MCF 10A (cell line): ENCODE results near the gene EFNB2. TPM values are rescaled to one million over a fixed set of nuclear protein-coding genes. Genes with fewer than 3 reads are reported as not detected.

Experiments
- BruUV-seq: library from RNA; stranded (reverse); fragments of 400-500 nt; replicated peaks from 2 replicates; lab custom pipeline; 2021; lab: Mats Ljungman, UMichigan
- CTCF ChIA-PET: fragments of 300-600 bp; sonication (Branson Sonifier 250); formaldehyde crosslinking; extraction: SDS; loops from one replicate; lab custom pipeline; 2021; ENCODE audit warnings: antibody characterized with exemption, inconsistent platforms; lab: Yijun Ruan, JAX
- POLR2A ChIA-PET: fragments of 300-600, 350-650 bp; sonication (Branson Sonifier 250); formaldehyde crosslinking; extraction: SDS; loops from one replicate; lab custom pipeline; 2020; ENCODE audit warnings: antibody characterized with exemption, inconsistent platforms; lab: Yijun Ruan, JAX
- DNase-seq: peaks from one replicate; pipeline ENCODE4 v3.0.0-alpha.2; 2018; ENCODE audit not compliant: unreplicated experiment
- H3K27ac Mint-ChIP-seq: one replicate; pipeline ENCODE4 v1.8.0; 2022; ENCODE audit warnings: mild to moderate bottlenecking, low read depth, mixed read lengths; ENCODE audit not compliant: unreplicated experiment
- H3K27me3 Mint-ChIP-seq: one replicate; pipeline ENCODE4 v1.8.0; 2022; ENCODE audit warnings: mixed read lengths; ENCODE audit not compliant: insufficient read depth, unreplicated experiment
- H3K36me3 Mint-ChIP-seq: one replicate; pipeline ENCODE4 v1.8.0; 2022; ENCODE audit warnings: mild to moderate bottlenecking, moderate library complexity, mixed read lengths; ENCODE audit not compliant: insufficient read depth, unreplicated experiment
- H3K4me1 Mint-ChIP-seq: one replicate; pipeline ENCODE4 v1.8.0; 2022; ENCODE audit warnings: mixed read lengths; ENCODE audit not compliant: insufficient read depth, unreplicated experiment
- H3K4me3 Mint-ChIP-seq: one replicate; pipeline ENCODE4 v1.8.0; 2022; ENCODE audit warnings: mild to moderate bottlenecking, moderate library complexity, mixed read lengths; ENCODE audit not compliant: unreplicated experiment
- H3K9me3 Mint-ChIP-seq: one replicate; pipeline ENCODE4 v1.8.0; 2022; ENCODE audit warnings: mixed read lengths; ENCODE audit not compliant: unreplicated experiment
- intact Hi-C: fragments of 100-400 bp; cut with micrococcal nuclease; formaldehyde crosslinking; loops from 2 replicates; pipeline ENCODE4 v1.14.1; 2022
- total RNA-seq: library from RNA; stranded (reverse); gene quantifications from 2 replicates; pipeline ENCODE4 v1.2.3, GENCODE V29; 2022
- TF ChIP-seq, protein P1 (sequence below): fragments of 200-600 bp; IDR thresholded peaks from one replicate; pipeline ENCODE4 v1.8.0; 2022; ENCODE audit warnings: antibody characterized with exemption, mild to moderate bottlenecking; ENCODE audit not compliant: unreplicated experiment

EFNB2 gene
- total RNA-seq, 1 experiment from 2014 or later = 40.4 TPM

- POLR2A ChIA-PET = no interaction called here
- no peak for DNase-seq
- Mint-ChIP-seq H3K27me3 (no peaks in the 10 kb centered on the region), H3K4me1 (peaks cover 10% of the 10 kb centered on the region), H3K9me3 (no peaks in the 10 kb centered on the region), H3K4me3 (no peak overlapping the region), H3K27ac (no peak overlapping the region), H3K36me3 (no peaks in the 10 kb centered on the region)
- TF ChIP-seq, protein P1, sequence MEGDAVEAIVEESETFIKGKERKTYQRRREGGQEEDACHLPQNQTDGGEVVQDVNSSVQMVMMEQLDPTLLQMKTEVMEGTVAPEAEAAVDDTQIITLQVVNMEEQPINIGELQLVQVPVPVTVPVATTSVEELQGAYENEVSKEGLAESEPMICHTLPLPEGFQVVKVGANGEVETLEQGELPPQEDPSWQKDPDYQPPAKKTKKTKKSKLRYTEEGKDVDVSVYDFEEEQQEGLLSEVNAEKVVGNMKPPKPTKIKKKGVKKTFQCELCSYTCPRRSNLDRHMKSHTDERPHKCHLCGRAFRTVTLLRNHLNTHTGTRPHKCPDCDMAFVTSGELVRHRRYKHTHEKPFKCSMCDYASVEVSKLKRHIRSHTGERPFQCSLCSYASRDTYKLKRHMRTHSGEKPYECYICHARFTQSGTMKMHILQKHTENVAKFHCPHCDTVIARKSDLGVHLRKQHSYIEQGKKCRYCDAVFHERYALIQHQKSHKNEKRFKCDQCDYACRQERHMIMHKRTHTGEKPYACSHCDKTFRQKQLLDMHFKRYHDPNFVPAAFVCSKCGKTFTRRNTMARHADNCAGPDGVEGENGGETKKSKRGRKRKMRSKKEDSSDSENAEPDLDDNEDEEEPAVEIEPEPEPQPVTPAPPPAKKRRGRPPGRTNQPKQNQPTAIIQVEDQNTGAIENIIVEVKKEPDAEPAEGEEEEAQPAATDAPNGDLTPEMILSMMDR = no peak
- intact Hi-C loops = no loop called here
- no TSS peak for BruUV-seq
- CTCF ChIA-PET = interaction anchor here (0.6 to 0.7 kb wide), 2 partner anchors 59 to 412 kb away, joined by 3 read pairs; no protein-coding TSS in a partner anchor
Observed at GRCh38 chr13:106475852-106476251, 59.6 kb downstream of the EFNB2 start.

DNA sequence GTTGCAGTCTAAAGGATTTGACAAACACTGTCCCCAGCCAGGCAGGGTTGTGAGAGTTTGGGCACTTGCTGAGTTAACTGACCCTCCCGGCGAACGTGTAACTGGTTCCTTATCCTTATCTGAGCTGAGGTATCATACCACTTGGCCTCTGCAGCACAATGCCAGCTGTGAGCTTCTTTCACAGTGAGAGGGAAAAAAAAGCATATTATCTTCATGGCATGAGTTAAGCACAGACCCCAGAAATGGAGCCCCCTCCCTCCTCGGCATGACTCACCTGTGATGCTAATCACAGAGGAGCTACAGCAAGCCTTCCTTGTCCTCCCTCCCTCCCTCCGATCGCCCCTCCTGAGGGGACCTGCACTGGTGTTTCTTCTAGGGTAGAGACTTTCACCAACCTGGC is 60.5 kb downstream of the EFNB2 start:
- no TSS peak for BruUV-seq
- DNase-seq = no peak
- Mint-ChIP-seq H3K27ac (peak overlapping the region; percentile 12), H3K4me3 (no peak overlapping the region), H3K36me3 (no peaks in the 10 kb centered on the region), H3K9me3 (no peaks in the 10 kb centered on the region), H3K27me3 (no peaks in the 10 kb centered on the region), H3K4me1 (peaks cover 10% of the 10 kb centered on the region)
- POLR2A ChIA-PET = no interaction called here
- TF ChIP-seq, protein P1 = no peak
- intact Hi-C loops = loop anchor here (5.0 kb wide), 1 partner anchor 393 kb away; no protein-coding TSS in a partner anchor
- CTCF ChIA-PET = interaction anchor here (0.6 kb wide), 1 partner anchor 132 kb away, joined by 3 read pairs; no protein-coding TSS in a partner anchor

GRCh38 chr13:106473154-106473553 is 62.3 kb downstream of the EFNB2 start:
- H3K9me3 Mint-ChIP-seq = no peaks in the 10 kb centered on the region
- ChIA-PET CTCF (interaction anchor here (0.5 kb wide), 1 partner anchor 243 kb away, joined by 3 read pairs; no protein-coding TSS in a partner anchor), POLR2A (interaction anchor here (0.9 to 2.3 kb wide), 4 partner anchors 17 to 125 kb away, joined by 3 to 9 read pairs (median 4); no protein-coding TSS in a partner anchor)
- no TSS peak for BruUV-seq
- no peaks in the 10 kb centered on the region for H3K36me3 Mint-ChIP-seq
- H3K4me1 Mint-ChIP-seq = peaks cover 10% of the 10 kb centered on the region
- intact Hi-C loops = loop anchor here (5.0 kb wide), 1 partner anchor 391 kb away; no protein-coding TSS in a partner anchor
- no peak for DNase-seq
- H3K4me3 Mint-ChIP-seq = no peak overlapping the region
- H3K27ac Mint-ChIP-seq = peak overlapping the region; percentile 58
- H3K27me3 Mint-ChIP-seq = no peaks in the 10 kb centered on the region
- TF ChIP-seq, protein P1 = no peak

DNA sequence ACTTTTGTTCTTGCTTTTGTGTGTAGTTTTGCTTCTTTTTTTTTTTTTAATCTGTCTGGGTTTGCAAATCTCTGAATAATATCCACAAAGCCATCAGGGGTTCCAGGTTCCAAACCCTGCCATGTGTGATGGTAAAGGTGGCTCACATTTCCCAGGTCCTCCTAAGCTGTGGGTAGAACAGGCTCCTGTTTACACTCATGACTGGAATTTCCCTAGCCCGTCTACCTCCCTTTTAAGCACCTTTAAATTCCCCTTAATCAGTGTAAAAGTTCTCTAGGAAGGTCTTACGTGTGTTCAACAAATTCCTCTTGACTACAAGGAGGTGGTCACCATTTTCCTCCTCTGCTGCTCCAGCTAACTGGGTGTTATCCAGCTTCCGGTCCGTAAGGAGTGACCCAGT is 62.8 kb downstream of the EFNB2 start:
- H3K4me3 Mint-ChIP-seq = peak overlapping the region; percentile 61
- TSS peak; percentile 67 for BruUV-seq
- TF ChIP-seq, protein P1 = no peak
- POLR2A ChIA-PET = interaction anchor here (0.7 to 2.3 kb wide), 8 partner anchors 17 to 530 kb away, joined by 3 to 9 read pairs (median 4); no protein-coding TSS in a partner anchor
- intact Hi-C loops = loop anchor here (1.0 to 5.0 kb wide), 3 partner anchors 60 to 390 kb away; no protein-coding TSS in a partner anchor
- CTCF ChIA-PET = interaction anchor here (0.6 to 1.2 kb wide), 2 partner anchors 39 to 98 kb away, joined by 3 read pairs; no protein-coding TSS in a partner anchor
- H3K27ac Mint-ChIP-seq = peak overlapping the region; percentile 58
- no peaks in the 10 kb centered on the region for H3K27me3 Mint-ChIP-seq
- H3K9me3 Mint-ChIP-seq = no peaks in the 10 kb centered on the region
- H3K4me1 Mint-ChIP-seq = peaks cover 10% of the 10 kb centered on the region
- H3K36me3 Mint-ChIP-seq = no peaks in the 10 kb centered on the region
- DNase-seq = no peak
